NCI-H2029 treated with DMSO at 0.1 percent for 48 hours (cell line): Measurements from ENCODE around the gene METTL9.
"Not testable (repeated sequence)": the region's sequence is repeated elsewhere in the genome, so short reads cannot be mapped to it uniquely, and the experiment has no call there.

ENCODE experiments used
- DNase-seq: peaks from one replicate; lab custom pipeline; 2025; lab: John Stamatoyannopoulos, UW

METTL9 gene

GRCh38 chr16:21663889-21664647, 64.7 kb downstream of the METTL9 start, which contains the start of gene OTOA:
OTOA (plus strand) TSS chr16:21663968; CDS start chr16:21678515, 14,547 bp downstream.
- no peak for DNase-seq

GRCh38 chr16:21664801-21665492, 65.6 kb downstream of the METTL9 start:
- no peak for DNase-seq

GRCh38 chr16:21666772-21667171, 67.4 kb downstream of the METTL9 start:
- no peak for DNase-seq

- DNase-seq, result no peak
These were observed 68.2 kb downstream of the METTL9 start for GRCh38 chr16:21667575-21667974.

- no peak for DNase-seq
These were observed 74.1 kb downstream of the METTL9 start for GRCh38 chr16:21673469-21673868.

- not testable (repeated sequence) for DNase-seq
These were observed 75.1 kb downstream of the METTL9 start for GRCh38 chr16:21674456-21674855.

- not testable (repeated sequence) for DNase-seq
These were observed 81.3 kb downstream of the METTL9 start for GRCh38 chr16:21680714-21681113.

- no peak for DNase-seq
These were observed 83.8 kb downstream of the METTL9 start for GRCh38 chr16:21683184-21683583.

- no peak for DNase-seq
These were observed 84.8 kb downstream of the METTL9 start for GRCh38 chr16:21684199-21684598.

GRCh38 chr16:21685034-21685455, 85.7 kb downstream of the METTL9 start:
- no peak for DNase-seq

GRCh38 chr16:21689107-21689506, 89.7 kb downstream of the METTL9 start:
- no peak for DNase-seq

GRCh38 chr16:21690967-21691366, 91.6 kb downstream of the METTL9 start:
- DNase-seq, result not testable (repeated sequence)

- DNase-seq, result no peak
These were observed 95.2 kb downstream of the METTL9 start for GRCh38 chr16:21694609-21695008.

- no peak for DNase-seq
These were observed 97.7 kb downstream of the METTL9 start for GRCh38 chr16:21697032-21697431.

- no peak for DNase-seq
These were observed 99.0 kb downstream of the METTL9 start for GRCh38 chr16:21698169-21699032.

GRCh38 chr16:21701271-21701670, 101.9 kb downstream of the METTL9 start:
- no peak for DNase-seq

- no peak for DNase-seq
These were observed 102.9 kb downstream of the METTL9 start for GRCh38 chr16:21702276-21702675.

- DNase-seq, result no peak
These were observed 103.8 kb downstream of the METTL9 start for GRCh38 chr16:21703156-21703555.

GRCh38 chr16:21703589-21704174, 104.3 kb downstream of the METTL9 start:
- DNase-seq, result no peak

GRCh38 chr16:21704266-21704665, 104.9 kb downstream of the METTL9 start:
- DNase-seq, result no peak

- no peak for DNase-seq
These were observed 105.4 kb downstream of the METTL9 start for GRCh38 chr16:21704733-21705132.
